Astrocyte (in vitro differentiated cells and primary cell): ENCODE data around the gene AGRN. TPM values are rescaled to one million over a fixed set of nuclear protein-coding genes. Genes with fewer than 3 reads are reported as not detected.
A peak's percentile ranks its signal among the peaks of the same experiment; 100 is the strongest.

Experiments used
- DNase-seq: peaks from one replicate; pipeline ENCODE4 v3.0.0-alpha.2; 2010; ENCODE audit warnings: low read depth
- FAIRE-seq: peaks from 2 replicates; lab custom pipeline; 2011; peaks lifted over from hg19 to GRCh38; lab: Jason Lieb, UNC
- H2AFZ ChIP-seq: 2 replicates; pipeline ENCODE4 v1.6.0; 2012; ENCODE audit warnings: low read depth, low read length, inconsistent platforms
- H3K27ac ChIP-seq: 2 replicates; pipeline ENCODE4 v1.5.1; 2011; ENCODE audit warnings: low read depth, low read length, inconsistent platforms
- H3K27me3 ChIP-seq: 2 replicates; pipeline ENCODE4 v1.6.0; 2011; ENCODE audit warnings: low read length, inconsistent platforms; ENCODE audit not compliant: insufficient read depth
- H3K36me3 ChIP-seq: 2 replicates; pipeline ENCODE4 v1.5.1; 2011; ENCODE audit warnings: low read length, inconsistent platforms; ENCODE audit not compliant: insufficient read depth
- H3K4me1 ChIP-seq: 2 replicates; pipeline ENCODE4 v1.5.1; 2011; ENCODE audit warnings: low read length, inconsistent platforms; ENCODE audit not compliant: insufficient read depth
- H3K4me2 ChIP-seq: 2 replicates; pipeline ENCODE4 v1.6.0; 2012; ENCODE audit warnings: low read length, inconsistent platforms
- H3K4me3 ChIP-seq: 2 replicates; pipeline ENCODE4 v1.5.1; 2011; ENCODE audit warnings: low read depth, mild to moderate bottlenecking, low read length, inconsistent platforms; ENCODE audit not compliant: insufficient read depth
- H3K79me2 ChIP-seq: 2 replicates; pipeline ENCODE4 v1.6.0; 2012; ENCODE audit warnings: mild to moderate bottlenecking, low read length, inconsistent platforms; ENCODE audit not compliant: insufficient read depth
- H3K9ac ChIP-seq: 2 replicates; pipeline ENCODE4 v1.6.0; 2012; ENCODE audit warnings: mild to moderate bottlenecking, low read length, inconsistent platforms
- H3K9me3 ChIP-seq: 2 replicates; pipeline ENCODE4 v1.5.1; 2012; ENCODE audit warnings: low read depth, mild to moderate bottlenecking, low read length, inconsistent platforms; ENCODE audit not compliant: insufficient read depth
- H4K20me1 ChIP-seq: 2 replicates; pipeline ENCODE4 v1.6.0; 2012; ENCODE audit warnings: low read length, inconsistent platforms; ENCODE audit not compliant: insufficient read depth
- H3K27ac Mint-ChIP-seq: one replicate; pipeline ENCODE4 v1.8.0; 2021; ENCODE audit warnings: mild to moderate bottlenecking, mixed read lengths; ENCODE audit not compliant: unreplicated experiment
- H3K27me3 Mint-ChIP-seq: one replicate; pipeline ENCODE4 v1.8.0; 2021; ENCODE audit warnings: low read depth, mixed read lengths; ENCODE audit not compliant: unreplicated experiment
- H3K36me3 Mint-ChIP-seq: one replicate; pipeline ENCODE4 v1.8.0; 2021; ENCODE audit warnings: low read depth, mixed read lengths; ENCODE audit not compliant: unreplicated experiment
- H3K4me1 Mint-ChIP-seq: one replicate; pipeline ENCODE4 v1.8.0; 2021; ENCODE audit warnings: low read depth, mixed read lengths; ENCODE audit not compliant: unreplicated experiment
- H3K4me3 Mint-ChIP-seq: one replicate; pipeline ENCODE4 v1.8.0; 2021; ENCODE audit warnings: mild to moderate bottlenecking, moderate library complexity, mixed read lengths; ENCODE audit not compliant: unreplicated experiment
- H3K9me3 Mint-ChIP-seq: one replicate; pipeline ENCODE4 v1.8.0; 2021; ENCODE audit warnings: mild to moderate bottlenecking, mixed read lengths; ENCODE audit not compliant: unreplicated experiment
- EZH2 ChIP-seq: IDR thresholded peaks from 2 replicates; pipeline ENCODE4 v1.6.1; 2012; ENCODE audit warnings: mild to moderate bottlenecking, low read length, inconsistent platforms; ENCODE audit not compliant: insufficient read depth
- total RNA-seq: library from RNA; stranded (reverse); gene quantifications from 2 replicates; pipeline ENCODE4 v1.2.1, GENCODE V29; 2021
- TF ChIP-seq, protein P1 (sequence below): IDR thresholded peaks from 2 replicates; pipeline ENCODE4 v1.5.1; 2011; ENCODE audit warnings: low read depth, mild to moderate bottlenecking, inconsistent platforms, low read length, moderate library complexity; ENCODE audit not compliant: insufficient read depth

Gene AGRN
- total RNA-seq, 1 donor from 2014 or later, result 589 TPM

- peaks cover 46% of the 10 kb centered on the region for H3K27me3 Mint-ChIP-seq
- peak overlapping the region; percentile 1 for H3K4me3 Mint-ChIP-seq
- no peaks in the 10 kb centered on the region for H3K36me3 Mint-ChIP-seq
- no peaks in the 10 kb centered on the region for H3K9me3 Mint-ChIP-seq
- no peak overlapping the region for H3K27ac Mint-ChIP-seq
- no peak overlapping the region for H2AFZ ChIP-seq
- no peaks in the 10 kb centered on the region for H3K79me2 ChIP-seq
- H3K27ac ChIP-seq, result no peak overlapping the region
- H3K4me1 ChIP-seq, result no peaks in the 10 kb centered on the region
- no peaks in the 10 kb centered on the region for H3K4me1 Mint-ChIP-seq
- H3K4me3 ChIP-seq, result no peak overlapping the region
- DNase-seq (no peak), FAIRE-seq (no peak)
- peaks cover 4% of the 10 kb centered on the region for H3K27me3 ChIP-seq
- no peaks in the 10 kb centered on the region for H3K9me3 ChIP-seq
- no peak overlapping the region for H3K9ac ChIP-seq
- TF ChIP-seq EZH2, result no peak
- TF ChIP-seq, protein P1, sequence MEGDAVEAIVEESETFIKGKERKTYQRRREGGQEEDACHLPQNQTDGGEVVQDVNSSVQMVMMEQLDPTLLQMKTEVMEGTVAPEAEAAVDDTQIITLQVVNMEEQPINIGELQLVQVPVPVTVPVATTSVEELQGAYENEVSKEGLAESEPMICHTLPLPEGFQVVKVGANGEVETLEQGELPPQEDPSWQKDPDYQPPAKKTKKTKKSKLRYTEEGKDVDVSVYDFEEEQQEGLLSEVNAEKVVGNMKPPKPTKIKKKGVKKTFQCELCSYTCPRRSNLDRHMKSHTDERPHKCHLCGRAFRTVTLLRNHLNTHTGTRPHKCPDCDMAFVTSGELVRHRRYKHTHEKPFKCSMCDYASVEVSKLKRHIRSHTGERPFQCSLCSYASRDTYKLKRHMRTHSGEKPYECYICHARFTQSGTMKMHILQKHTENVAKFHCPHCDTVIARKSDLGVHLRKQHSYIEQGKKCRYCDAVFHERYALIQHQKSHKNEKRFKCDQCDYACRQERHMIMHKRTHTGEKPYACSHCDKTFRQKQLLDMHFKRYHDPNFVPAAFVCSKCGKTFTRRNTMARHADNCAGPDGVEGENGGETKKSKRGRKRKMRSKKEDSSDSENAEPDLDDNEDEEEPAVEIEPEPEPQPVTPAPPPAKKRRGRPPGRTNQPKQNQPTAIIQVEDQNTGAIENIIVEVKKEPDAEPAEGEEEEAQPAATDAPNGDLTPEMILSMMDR, result no peak
- H4K20me1 ChIP-seq, result no peaks in the 10 kb centered on the region
- H3K36me3 ChIP-seq, result no peaks in the 10 kb centered on the region
- H3K4me2 ChIP-seq, result no peak overlapping the region
Observed at GRCh38 chr1:982765-983436, 37.0 kb upstream of the AGRN start.

GRCh38 chr1:983798-984475 is 36.0 kb upstream of the AGRN start:
- no peak for FAIRE-seq
- Histone ChIP-seq H3K4me2 (peak overlapping the region; percentile 79), H4K20me1 (no peaks in the 10 kb centered on the region), H3K27me3 (peaks cover 4% of the 10 kb centered on the region), H2AFZ (peak overlapping the region; percentile 52), H3K4me3 (no peak overlapping the region), H3K36me3 (no peaks in the 10 kb centered on the region), H3K27ac (no peak overlapping the region), H3K9ac (no peak overlapping the region), H3K79me2 (no peaks in the 10 kb centered on the region), H3K4me1 (no peaks in the 10 kb centered on the region), H3K9me3 (no peaks in the 10 kb centered on the region)
- Mint-ChIP-seq H3K4me3 (no peak overlapping the region), H3K9me3 (peaks cover 8% of the 10 kb centered on the region), H3K36me3 (no peaks in the 10 kb centered on the region), H3K27ac (no peak overlapping the region), H3K27me3 (peaks cover 51% of the 10 kb centered on the region), H3K4me1 (no peaks in the 10 kb centered on the region)
- DNase-seq, result no peak
- no peak for TF ChIP-seq EZH2
- TF ChIP-seq, protein P1, result peak; percentile 25

DNA sequence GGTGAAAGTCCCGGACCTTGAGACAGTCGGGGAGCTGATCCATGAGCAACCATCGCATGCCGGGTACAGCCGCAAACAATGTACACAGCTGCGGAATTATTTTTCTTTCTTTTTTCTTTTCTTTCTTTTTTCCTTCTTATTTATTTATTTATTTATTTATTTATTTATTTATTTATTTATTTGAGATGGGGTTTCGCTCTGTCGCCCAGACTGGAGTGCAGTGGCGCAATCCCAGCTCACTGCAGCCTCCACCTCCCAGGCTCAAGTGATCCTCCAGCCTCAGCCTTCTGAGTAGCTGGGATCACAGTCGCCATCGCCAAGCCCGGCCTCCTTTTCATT is 35.5 kb upstream of the AGRN start:
- no peak for DNase-seq
- no peak overlapping the region for H3K27ac ChIP-seq
- Mint-ChIP-seq H3K4me1 (no peaks in the 10 kb centered on the region), H3K27ac (no peak overlapping the region), H3K9me3 (peaks cover 8% of the 10 kb centered on the region), H3K4me3 (no peak overlapping the region), H3K36me3 (no peaks in the 10 kb centered on the region), H3K27me3 (peaks cover 56% of the 10 kb centered on the region)
- no peaks in the 10 kb centered on the region for H3K36me3 ChIP-seq
- H3K4me2 ChIP-seq, result peak overlapping the region; percentile 79
- H4K20me1 ChIP-seq, result no peaks in the 10 kb centered on the region
- H2AFZ ChIP-seq, result peak overlapping the region; percentile 52
- no peaks in the 10 kb centered on the region for H3K79me2 ChIP-seq
- no peaks in the 10 kb centered on the region for H3K4me1 ChIP-seq
- no peak overlapping the region for H3K9ac ChIP-seq
- no peak for FAIRE-seq
- H3K9me3 ChIP-seq, result no peaks in the 10 kb centered on the region
- H3K27me3 ChIP-seq, result peaks cover 6% of the 10 kb centered on the region
- H3K4me3 ChIP-seq, result no peak overlapping the region
- TF ChIP-seq, protein P1, result no peak
- TF ChIP-seq EZH2, result no peak
